NCI-H510A (cell line): ENCODE measurements around the gene TBPL2.
"Not testable (repeated sequence)": the region's sequence is repeated elsewhere in the genome, so short reads cannot be mapped to it uniquely, and the experiment has no call there.

Source experiments
- DNase-seq: peaks from one replicate; lab custom pipeline; 2025; lab: John Stamatoyannopoulos, UW

The TBPL2 gene

DNA sequence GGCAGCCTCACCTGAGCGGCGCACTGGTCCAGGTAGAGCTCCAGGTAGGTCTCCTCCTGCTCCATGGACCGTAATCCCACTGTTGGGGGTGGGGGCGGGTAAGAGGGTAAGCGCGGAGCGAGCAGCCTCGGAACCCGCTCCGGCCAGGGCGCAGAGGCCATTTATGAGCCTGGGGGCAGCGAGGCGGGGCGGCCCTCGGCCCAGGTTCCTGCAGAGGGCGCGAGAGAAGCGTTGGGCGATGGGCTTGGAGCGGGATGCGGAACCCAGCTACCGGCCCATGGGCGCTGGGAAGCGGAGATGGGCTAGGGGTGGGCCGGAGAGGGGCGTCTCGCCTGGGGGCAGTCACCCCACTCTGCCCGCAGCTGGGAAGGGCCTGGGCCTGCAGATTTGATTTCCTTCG lies at the start of gene TBPL2:
TBPL2 (minus strand) TSS at position 232 of the 400 bp plus-strand sequence; CDS start at position 65, 167 bp downstream.
- DNase-seq, result no peak

DNA sequence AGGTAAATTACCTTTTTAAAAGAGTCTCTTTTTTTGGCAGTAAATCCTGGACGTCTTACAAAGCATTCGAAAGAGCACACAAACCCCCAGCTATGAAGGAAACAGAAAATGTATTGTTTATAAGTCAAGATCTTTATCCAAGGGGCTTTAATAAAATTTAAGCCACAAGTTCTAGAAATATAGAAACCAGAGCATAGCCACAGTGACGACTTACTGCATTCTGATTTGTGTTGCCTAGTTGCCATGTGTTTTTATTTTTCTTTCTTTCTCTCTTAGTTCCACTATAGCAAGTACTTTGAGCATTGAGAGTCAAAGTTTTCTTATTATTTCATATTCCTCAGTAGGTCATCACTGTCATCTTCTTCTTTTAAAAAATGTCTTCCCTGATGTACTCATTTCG lies 47.8 kb upstream of the TBPL2 start:
- DNase-seq, result no peak

GRCh38 chr14:55482936-55483605 lies 42.7 kb upstream of the TBPL2 start:
- no peak for DNase-seq

GRCh38 chr14:55481769-55482168 lies 41.4 kb upstream of the TBPL2 start:
- no peak for DNase-seq

- no peak for DNase-seq
Measured at GRCh38 chr14:55477680-55478079, 37.3 kb upstream of the TBPL2 start.

- DNase-seq, result not testable (repeated sequence)
Measured at GRCh38 chr14:55476448-55476847, 36.0 kb upstream of the TBPL2 start.

DNA sequence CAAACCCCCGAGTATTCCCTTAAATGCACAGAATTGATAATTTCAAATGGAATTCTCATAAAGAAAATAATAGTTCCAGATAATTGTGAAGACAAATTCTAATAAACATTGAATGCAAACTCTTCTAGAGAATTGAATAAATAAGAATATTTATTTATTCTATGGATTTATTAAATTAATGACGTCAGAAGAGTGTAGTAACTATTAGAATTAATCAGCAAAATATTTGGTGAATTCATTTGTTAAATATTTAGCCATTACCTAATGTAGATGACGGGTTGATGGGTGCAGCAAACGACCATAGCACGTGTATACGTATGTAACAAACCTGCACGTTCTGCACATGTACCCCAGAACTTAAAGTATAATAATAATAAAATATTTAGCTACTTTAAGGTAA lies 33.4 kb upstream of the TBPL2 start:
- DNase-seq, result no peak

DNA sequence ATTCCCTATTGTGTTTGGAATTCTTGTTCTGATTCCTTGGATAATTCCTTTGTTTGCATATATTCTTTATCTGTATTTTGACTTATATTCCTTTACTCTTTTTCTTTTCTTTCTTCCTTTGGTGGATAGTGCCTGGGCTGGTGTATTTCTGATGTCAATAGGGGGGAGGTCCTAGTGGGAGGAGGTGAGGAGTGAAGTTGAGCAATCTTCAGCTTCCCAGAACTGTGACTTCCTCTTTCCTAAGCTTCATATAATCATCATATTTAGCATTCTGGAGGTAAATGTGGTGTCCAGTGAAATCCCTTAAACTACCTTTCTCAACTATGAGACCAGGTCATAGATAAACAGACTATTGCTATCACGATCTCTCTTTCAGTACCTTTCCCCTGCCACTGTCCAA lies 29.6 kb upstream of the TBPL2 start:
- DNase-seq, result no peak

DNA sequence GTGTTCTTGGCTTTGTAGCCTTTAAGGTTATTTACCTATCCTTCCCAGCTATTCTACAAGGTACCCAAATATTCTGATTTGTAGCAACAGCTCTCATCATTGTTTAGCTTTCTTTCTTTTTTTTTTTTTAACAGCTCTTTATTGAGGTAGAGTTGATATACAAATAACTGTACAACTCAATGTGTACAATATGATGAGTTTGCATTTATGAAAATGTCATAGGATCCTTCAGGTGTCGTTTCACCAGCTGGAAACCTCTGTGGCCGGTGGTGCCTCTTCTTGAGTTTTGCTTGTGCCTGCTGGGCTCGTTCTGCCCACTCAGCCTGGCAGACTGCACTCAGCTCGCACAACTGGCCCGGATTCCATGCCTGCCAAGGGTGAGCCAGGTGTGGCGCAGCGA lies 26.9 kb upstream of the TBPL2 start:
- DNase-seq, result no peak

DNA sequence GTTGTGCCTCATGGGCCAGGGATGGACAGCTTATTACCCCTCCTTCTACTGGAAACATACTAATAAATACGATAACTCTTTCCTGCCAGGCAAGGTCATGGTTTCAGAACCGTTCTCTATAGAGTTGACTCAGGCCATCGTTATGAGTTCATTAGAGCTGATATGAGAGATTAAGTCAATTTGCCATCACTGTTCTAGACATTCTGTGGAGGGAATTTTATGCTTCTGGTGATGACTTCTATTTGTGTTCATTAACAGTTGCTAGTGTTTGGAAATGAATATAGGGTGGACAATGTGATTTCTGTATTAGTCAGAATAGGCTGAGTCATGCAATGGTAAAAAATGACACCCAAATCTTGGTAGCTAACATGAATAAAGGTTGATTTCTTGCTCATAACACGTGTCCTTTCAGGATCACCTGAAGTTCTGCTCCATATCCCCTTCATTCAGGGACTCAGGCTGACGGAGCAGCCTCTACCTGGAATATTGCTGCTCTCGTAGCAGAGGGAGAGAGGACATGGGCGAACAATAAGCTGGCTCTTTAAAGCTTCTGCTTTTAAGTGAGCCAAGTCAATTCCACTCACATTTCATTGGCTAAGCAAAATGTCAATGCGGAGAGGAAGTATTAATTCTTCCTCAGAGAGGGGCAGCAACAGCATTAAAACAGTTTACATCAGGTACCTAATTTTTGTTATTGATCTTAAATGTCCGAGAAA lies 18.5 kb upstream of the TBPL2 start:
- DNase-seq, result no peak

DNA sequence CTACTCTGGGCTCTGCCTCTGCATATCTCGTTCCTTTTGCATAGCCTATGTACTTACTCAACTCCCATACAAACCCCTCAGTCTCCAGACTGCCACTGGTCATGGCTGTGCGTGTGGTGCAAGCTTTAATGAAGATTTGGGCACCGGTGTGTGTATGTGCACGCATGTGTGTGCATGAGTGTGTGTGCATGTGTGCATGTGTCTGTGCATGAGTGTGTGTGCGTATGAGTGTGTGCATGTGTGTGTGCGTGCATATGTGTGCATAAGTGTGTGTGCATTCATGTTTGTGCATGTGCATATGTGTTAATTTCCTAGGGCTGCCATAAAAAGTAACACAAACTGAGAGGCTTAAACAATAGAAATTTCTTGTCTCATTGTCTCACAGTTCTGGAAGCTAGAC lies 17.1 kb upstream of the TBPL2 start:
- DNase-seq, result no peak

DNA sequence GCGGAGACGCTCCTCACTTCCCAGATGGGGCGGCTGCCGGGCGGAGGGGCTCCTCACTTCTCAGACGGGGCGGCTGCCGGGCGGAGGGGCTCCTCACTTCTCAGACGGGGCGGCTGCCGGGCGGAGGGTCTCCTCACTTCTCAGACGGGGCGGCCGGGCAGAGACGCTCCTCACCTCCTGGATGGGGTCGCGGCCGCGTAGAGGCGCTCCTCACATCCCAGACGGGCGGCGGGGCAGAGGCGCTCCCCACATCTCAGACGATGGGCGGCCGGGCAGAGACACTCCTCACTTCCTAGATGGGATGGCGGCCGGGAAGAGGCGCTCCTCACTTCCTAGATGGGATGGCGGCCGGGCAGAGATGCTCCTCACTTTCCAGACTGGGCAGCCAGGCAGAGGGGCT lies 16.0 kb upstream of the TBPL2 start:
- not testable (repeated sequence) for DNase-seq

- DNase-seq, result peak; percentile 73
Measured at GRCh38 chr14:55454264-55455002, 14.0 kb upstream of the TBPL2 start.

- DNase-seq, result no peak
Measured at GRCh38 chr14:55451950-55452349, 11.5 kb upstream of the TBPL2 start.

GRCh38 chr14:55451398-55451797 lies 11.0 kb upstream of the TBPL2 start:
- DNase-seq, result no peak

DNA sequence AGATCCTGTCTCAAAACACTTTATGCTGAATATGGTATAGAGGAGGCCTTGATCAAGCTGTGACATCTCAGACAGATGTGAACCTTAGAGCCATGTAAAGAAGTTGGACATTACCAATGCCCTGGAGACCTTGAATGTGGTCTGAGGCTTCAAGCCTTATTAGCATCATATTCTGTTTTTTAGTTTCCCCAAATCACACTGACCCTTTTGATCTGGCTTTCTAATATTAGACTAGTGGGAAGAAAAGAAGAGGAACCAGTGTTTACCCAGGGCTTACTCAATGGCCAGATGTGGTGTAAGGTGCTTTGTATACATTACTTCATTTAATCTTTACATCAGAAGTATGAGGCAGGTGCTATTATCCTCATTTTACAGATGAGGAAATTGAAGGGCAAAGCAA lies 10.6 kb upstream of the TBPL2 start:
- DNase-seq, result no peak

- no peak for DNase-seq
Measured at GRCh38 chr14:55450539-55450938, 10.1 kb upstream of the TBPL2 start.

DNA sequence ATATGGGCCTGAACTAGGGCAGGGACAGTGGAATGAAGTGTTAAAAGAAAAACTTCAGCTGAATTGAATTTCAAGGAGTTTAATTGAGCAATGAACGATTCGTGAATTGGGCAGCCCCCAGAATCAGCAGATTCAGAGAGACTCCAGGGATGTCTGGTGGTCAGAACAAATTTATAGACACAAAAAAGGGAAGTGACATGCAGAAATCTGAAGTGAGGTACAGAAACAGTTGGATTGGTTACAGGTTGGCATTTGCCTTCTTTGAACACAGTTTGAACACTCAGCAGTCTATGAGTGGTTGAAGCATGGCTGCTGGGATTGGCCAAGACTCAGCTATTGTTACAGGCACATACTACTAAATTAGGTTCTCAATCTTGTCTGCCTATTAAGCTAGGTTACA lies 9.7 kb upstream of the TBPL2 start:
- DNase-seq, result no peak

DNA sequence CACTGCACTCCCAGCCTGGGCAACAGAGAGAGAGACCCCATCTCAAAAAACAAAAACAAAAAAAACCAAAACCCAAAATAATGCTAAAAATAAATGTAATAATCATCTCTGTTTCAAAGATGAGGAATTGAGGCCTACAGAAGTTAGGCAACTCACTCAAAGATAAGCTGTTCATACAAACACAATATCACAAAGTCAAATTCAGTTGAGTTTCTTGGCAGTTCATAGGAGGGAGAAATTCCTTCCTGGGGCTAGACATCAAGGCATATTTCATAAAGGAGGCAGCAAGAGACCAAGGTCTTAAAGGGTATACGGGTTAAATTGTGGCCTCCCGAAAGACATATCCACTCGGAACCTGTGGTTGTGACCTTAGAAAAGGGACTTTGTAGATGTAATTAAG lies 8.7 kb upstream of the TBPL2 start:
- no peak for DNase-seq

- no peak for DNase-seq
Measured at GRCh38 chr14:55448141-55448614, 7.8 kb upstream of the TBPL2 start.

DNA sequence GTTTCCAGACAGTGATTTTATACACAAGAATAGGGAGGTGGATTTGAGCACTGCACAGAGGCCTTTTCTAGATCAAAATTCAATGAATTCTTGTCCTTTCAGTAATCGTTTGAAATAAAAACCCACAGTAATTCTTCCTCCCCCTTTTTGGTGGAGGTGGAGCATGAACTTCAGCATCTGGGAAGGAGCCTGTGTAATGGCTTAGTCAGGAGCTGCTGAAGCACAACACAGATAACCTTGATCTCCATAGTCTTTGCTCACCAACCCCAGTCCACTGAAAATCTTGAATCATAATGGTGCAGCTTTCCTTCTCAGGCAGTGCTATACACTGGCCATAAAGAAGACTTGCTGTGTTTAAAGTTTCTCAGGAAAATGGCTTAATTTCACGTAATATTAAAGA lies 6.4 kb upstream of the TBPL2 start:
- DNase-seq, result no peak

DNA sequence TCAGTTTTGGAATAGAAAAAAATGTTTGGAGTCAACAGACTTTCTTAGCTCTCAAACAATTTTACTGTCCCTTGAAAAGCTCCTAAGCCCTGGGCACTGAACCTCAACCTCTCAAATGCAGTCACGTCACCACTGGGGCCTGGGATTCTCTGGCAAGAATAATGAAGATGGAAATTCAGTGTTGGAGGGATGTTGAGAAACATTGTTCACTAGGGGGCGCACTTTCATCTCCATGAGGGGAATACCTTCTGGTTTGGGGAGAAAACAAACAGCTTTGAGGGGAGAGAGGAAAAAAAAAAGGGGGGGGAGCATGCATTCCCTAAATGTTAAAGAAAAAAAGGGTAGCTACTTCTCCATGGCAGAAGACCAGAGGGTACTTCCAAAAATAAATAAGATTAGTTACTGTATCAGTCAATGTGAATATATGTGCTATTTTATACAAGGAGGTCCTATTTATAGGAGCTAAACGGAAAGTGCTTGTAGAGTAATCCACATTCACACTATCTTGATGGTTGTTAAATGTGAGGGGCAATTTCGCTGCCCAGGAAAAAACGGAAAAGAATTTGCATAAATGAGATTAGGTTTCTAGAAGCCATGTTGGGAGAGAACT lies 5.8 kb upstream of the TBPL2 start:
- peak; percentile 75 for DNase-seq

DNA sequence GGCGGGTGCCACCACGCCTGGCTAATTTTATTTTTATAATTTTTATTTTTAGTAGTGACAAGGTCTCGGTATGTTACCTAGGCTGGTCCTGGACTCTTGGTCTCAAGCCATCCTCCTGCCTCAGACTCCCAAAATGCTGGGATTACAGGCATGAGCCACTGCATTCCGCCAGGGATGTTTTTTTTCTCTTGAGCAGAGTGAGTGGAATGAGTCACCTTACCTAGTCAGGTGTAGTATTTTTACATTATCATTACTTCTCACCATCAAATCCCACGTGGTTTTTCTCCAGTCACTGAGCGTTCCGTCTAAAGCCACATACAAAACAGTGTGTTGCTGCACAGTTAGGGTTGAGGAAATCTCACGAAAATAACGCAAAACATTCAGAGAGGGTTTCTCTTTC lies 870 bp upstream of the TBPL2 start:
- DNase-seq, result no peak
